GM18519 (cell line): ENCODE data around the gene MEP1A.
"Not testable (repeated sequence)": the region's sequence is repeated elsewhere in the genome, so short reads cannot be mapped to it uniquely, and the experiment has no call there.

ENCODE experiments used
- ATAC-seq: cut with Tn5 transposase; IDR thresholded peaks from one replicate; pipeline ENCODE4 v1.9.1; 2021; ENCODE audit warnings: mild to moderate bottlenecking, moderate library complexity; ENCODE audit not compliant: unreplicated experiment, low FRiP score

MEP1A gene

DNA sequence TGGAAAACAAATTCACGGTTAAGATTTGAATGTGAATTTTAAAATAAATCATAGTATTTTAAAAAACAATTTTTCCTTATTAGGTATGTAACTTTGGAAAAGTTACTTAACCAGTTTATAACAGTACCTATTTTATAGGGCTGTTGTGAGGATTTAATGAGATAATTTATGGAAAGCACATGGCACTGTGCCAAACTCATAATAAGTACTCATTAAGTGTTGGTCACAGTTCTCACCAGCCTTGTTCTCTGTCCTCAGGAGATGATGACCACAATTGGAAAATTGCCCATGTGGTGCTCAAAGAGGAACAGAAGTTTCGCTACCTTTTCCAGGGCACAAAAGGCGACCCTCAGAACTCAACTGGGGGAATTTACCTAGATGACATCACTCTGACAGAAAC, 39.6 kb downstream of the MEP1A start:
- no peak for ATAC-seq

DNA sequence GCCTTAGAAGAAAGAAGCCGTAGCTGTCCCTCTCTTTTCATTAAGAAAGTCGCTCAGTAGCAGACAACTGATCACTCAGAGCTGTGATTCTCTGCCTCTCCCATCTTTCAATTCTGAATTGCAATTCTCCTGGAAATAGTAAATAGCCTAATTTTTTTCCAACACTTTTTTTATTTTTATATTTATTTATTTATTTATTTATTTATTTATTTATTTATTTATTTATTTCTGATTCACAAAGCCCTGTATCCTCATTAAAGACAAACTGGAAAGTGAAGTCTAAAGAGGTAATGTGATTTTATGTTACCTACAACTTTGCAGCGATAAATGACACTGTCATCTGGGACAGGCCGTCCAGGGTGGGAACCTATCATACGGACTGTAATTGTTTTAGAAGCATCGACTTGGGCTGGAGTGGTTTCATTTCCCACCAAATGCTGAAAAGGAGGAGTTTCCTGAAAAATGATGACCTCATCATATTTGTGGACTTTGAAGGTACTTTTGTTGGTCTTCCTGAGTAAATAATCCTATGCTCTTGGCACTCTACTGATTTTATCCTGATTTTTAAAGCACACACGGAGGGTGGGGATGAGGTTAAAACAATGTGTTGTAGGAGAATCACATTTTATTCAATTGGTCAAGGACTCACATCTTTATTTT, 41.2 kb downstream of the MEP1A start:
- ATAC-seq: not testable (repeated sequence)

- ATAC-seq: not testable (repeated sequence)
Measured at GRCh38 chr6:46834991-46835390, 41.8 kb downstream of the MEP1A start.

GRCh38 chr6:46838033-46838432, 44.8 kb downstream of the MEP1A start:
- ATAC-seq: no peak

DNA sequence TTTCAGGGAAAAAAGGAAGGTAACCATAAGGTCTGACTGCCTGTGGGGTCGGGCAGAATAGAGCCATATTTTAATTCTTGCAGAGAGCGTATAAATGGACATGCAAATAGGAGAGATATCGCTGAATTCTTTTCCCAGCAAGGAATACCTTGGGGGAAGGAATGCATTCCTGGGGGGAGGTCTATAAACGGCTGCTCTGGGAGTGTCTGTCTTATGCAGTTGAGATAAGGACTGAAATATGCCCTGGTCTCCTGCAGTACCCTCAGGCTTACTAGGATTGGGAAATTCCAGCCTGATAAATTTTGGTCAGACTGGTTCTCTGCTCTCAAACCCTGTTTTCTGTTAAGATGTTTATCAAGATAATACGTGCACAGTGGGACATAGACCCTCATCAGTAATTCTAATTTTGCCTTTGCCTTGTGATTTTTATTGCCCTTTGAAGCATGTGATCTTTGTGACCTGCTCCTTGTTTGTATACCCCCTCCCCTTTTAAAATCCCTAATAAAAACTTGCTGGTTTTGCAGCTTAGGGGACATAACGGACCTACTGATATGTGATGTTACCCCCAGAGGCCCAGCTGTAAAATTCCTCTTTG, 49.2 kb downstream of the MEP1A start:
- ATAC-seq: not testable (repeated sequence)

DNA sequence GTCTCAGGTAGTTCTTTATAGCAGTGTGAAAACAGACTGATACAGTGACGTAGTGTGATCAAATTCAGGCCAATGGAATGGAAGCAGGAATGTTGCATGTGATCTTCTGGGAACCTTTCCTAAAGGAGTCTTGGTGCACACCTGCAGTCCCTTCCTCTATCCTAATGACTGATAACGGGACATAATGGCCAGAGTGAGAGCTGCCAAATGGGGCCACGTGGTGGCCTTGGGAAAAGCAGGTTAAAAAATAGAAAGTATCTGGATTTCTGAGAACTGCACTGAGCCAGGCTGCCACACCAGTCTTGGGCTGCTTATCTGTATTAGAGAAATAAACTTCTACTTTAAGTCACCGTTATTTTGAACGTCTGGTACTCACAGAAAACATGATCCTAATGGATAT, 51.9 kb downstream of the MEP1A start:
- no peak for ATAC-seq

DNA sequence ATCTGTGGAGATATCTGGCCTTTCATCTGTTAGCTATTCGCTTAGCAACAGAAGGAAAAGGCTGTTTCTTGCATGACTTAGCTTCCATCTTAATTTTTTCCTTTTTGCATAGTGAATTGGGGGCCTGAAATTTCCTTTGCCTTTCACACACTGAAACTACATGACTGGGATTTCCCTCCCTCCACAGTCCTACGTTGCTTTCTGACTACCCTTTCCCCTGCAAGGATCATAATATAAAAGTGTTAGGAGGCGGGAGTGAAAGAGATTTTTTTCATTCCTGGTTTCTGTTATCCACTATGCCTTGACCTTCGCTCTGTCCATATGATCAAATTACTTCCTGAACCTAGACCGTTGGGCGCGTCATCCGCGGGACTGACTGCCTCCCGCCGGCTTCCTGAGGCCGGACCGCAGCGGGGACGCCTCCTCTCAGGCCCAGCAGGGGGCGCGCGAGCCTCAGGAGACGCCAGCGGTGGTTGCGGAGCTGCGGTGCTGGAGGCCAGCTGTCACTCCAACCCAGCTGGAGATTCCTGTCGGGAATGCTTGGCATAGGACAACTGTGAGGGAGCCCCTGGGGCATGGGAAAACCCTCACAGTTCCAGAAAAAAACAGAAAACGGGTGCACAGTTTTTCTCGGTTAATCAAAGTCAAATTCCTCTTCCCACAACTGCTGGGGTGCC, 55.6 kb downstream of the MEP1A start:
- ATAC-seq: peak; percentile 77

- ATAC-seq: no peak
Measured at GRCh38 chr6:46849361-46849690, 56.1 kb downstream of the MEP1A start.

- no peak for ATAC-seq
Measured at GRCh38 chr6:46850792-46851191, 57.6 kb downstream of the MEP1A start.

GRCh38 chr6:46851576-46851975, 58.4 kb downstream of the MEP1A start:
- ATAC-seq: not testable (repeated sequence)

DNA sequence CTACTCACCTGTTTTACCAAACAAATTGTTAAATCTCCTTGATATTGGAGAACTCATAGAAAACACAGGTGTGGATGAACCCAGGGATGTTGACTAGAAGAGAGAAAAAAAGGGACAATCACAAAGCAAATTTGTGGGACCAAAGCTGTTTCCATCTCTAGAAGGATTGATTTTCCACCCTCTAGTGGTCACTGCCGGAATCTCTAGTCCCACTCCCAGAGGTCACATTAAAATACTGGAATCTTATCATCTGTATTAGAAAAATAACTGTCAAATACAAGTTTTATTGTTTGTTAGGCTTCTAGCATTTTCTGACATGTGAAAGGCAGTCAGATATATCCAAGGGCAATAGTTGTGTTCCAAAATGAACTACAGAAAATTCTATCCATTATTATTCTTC, 62.8 kb downstream of the MEP1A start:
- ATAC-seq: not testable (repeated sequence)

GRCh38 chr6:46862381-46862780, 69.2 kb downstream of the MEP1A start:
- ATAC-seq: no peak

GRCh38 chr6:46863791-46864190, 70.6 kb downstream of the MEP1A start:
- ATAC-seq: no peak

- ATAC-seq: no peak
Measured at GRCh38 chr6:46865221-46865620, 72.0 kb downstream of the MEP1A start.

DNA sequence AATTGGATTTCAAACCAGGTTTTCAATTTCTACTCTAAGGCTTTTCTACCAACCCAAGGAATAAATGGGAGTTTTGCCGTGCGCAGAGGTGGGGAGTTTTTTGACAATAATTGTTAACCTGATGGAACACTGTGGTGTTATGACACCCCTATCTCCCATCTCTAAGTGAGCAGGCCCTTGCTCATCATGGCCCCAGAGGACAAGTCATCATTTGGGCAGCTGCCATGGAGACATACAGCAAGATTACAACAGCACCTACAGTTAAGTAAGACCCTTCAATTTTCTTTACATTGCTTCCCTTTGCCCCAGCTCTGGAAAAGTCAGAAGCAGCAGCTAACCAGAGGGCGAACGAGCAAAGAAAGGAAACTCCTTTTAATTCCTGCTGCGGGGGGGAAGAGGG, 74.2 kb downstream of the MEP1A start:
- no peak for ATAC-seq

DNA sequence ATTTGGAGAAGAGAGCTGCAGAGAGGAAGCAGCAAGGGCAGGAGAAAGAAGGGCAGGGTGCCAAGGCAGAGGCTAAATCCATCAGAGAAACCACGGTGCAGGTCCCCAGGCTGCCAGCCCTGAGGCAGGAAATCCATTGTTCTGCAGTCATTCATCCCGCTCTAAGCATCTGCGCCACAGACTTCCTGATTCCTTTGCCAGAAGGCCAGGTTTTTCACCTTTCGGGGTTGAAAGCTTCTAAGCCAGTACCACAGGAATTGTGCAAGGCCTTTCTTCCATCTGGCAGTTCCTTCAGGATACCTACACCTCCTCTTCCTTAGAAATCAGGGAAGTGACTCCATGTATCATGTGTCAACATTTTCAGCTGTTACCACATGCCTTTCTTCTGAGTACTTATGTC, 82.9 kb downstream of the MEP1A start:
- ATAC-seq: no peak

- ATAC-seq: no peak
Measured at GRCh38 chr6:46879003-46879402, 85.8 kb downstream of the MEP1A start.

- ATAC-seq: no peak
Measured at GRCh38 chr6:46882645-46883044, 89.5 kb downstream of the MEP1A start.

GRCh38 chr6:46888031-46888430, 94.8 kb downstream of the MEP1A start:
- no peak for ATAC-seq

GRCh38 chr6:46888578-46888977, 95.4 kb downstream of the MEP1A start:
- ATAC-seq: no peak
